ENCODE results near the gene CD209. TPM values are rescaled to one million over a fixed set of nuclear protein-coding genes. Genes with fewer than 3 reads are reported as not detected.

The CD209 gene
- polyA plus RNA-seq, 3 donors: 1.1 to 2.1 (median 1.8) TPM

DNA sequence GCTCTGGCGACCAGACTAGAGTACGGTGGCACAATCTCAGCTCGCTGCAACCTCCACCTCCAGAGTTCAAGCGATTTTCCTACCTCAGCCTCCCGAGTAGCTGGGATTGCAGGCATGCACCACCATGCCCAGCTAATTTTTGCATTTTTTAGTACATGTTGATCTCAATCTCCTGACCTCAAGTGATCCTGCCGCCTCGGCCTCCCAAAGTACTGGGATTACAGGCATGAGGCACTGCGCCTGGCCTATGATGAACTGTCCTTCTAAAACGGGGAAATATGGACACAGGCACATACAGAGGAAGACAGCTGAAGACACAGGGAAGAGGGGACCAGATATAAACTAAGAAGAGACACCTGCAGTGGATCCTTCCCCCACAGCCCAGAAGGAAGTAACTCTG lies 28.4 kb upstream of the CD209 start:
- H4K20me1 ChIP-seq (ENCODE audit: insufficient read depth, low read length): no peaks in the 10 kb centered on the region
- no peaks in the 10 kb centered on the region for H3K27me3 ChIP-seq (ENCODE audit: control insufficient read depth in 2 of 2, insufficient read depth in 2 of 2, low read length in 2 of 2)
- Mint-ChIP-seq H3K27me3 (ENCODE audit: low read depth in 3 of 3) (peaks cover 0 to 6% (median 5%) of the 10 kb centered on the region in 3 donors), H3K4me1 (peaks cover 49% of the 10 kb centered on the region), H3K4me3 (no peak overlapping the region), H3K9me3 (peaks cover 0 to 2% (median 0%) of the 10 kb centered on the region in 7 donors), H3K36me3 (no peaks in the 10 kb centered on the region), H3K27ac (peak overlapping the region in 1 of 7 donors; percentile 6)
- peaks cover 41 to 50% of the 10 kb centered on the region in 2 donors for H3K4me1 ChIP-seq (ENCODE audit: control insufficient read depth in 1 of 2, insufficient read depth in 2 of 2, low read length in 2 of 2)
- no peaks in the 10 kb centered on the region for H3K79me2 ChIP-seq (ENCODE audit: insufficient read depth, low read length)
- TF ChIP-seq, protein P1, sequence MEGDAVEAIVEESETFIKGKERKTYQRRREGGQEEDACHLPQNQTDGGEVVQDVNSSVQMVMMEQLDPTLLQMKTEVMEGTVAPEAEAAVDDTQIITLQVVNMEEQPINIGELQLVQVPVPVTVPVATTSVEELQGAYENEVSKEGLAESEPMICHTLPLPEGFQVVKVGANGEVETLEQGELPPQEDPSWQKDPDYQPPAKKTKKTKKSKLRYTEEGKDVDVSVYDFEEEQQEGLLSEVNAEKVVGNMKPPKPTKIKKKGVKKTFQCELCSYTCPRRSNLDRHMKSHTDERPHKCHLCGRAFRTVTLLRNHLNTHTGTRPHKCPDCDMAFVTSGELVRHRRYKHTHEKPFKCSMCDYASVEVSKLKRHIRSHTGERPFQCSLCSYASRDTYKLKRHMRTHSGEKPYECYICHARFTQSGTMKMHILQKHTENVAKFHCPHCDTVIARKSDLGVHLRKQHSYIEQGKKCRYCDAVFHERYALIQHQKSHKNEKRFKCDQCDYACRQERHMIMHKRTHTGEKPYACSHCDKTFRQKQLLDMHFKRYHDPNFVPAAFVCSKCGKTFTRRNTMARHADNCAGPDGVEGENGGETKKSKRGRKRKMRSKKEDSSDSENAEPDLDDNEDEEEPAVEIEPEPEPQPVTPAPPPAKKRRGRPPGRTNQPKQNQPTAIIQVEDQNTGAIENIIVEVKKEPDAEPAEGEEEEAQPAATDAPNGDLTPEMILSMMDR (IDR thresholded peaks at IDR 0.05): no peak
- intact Hi-C loops (cut with micrococcal nuclease): no loop called here
- no peak overlapping the region for H3K9ac ChIP-seq (ENCODE audit: insufficient read depth, low read length, poor library complexity, severe bottlenecking)
- no peak overlapping the region for H3K4me3 ChIP-seq (replicated peaks in 1 of 3; ENCODE audit: low read depth in 2 of 3, low read length in 3 of 3)
- 94% methylated on average over 6 of the region's 9 CpGs for WGBS (ENCODE audit: insufficient coverage)
- no peak overlapping the region for H2AFZ ChIP-seq (ENCODE audit: insufficient read depth, low read depth, low read length, poor library complexity, severe bottlenecking)
- no peaks in the 10 kb centered on the region for H3K36me3 ChIP-seq (replicated peaks in 1 of 2; ENCODE audit: control insufficient read depth in 1 of 2, insufficient read depth in 2 of 2, low read length in 2 of 2)
- H3K9me3 ChIP-seq (replicated peaks in 1 of 2; ENCODE audit: control insufficient read depth in 1 of 2, insufficient read depth in 1 of 2, low read length in 2 of 2): no peaks in the 10 kb centered on the region
- DNase-seq: no peak
- no peak overlapping the region for H3K27ac ChIP-seq (ENCODE audit: low read depth in 1 of 2, low read length in 2 of 2)
- no peak overlapping the region for H3K4me2 ChIP-seq (replicated peaks; ENCODE audit: extremely low read depth, low read length, poor library complexity, severe bottlenecking)

DNA sequence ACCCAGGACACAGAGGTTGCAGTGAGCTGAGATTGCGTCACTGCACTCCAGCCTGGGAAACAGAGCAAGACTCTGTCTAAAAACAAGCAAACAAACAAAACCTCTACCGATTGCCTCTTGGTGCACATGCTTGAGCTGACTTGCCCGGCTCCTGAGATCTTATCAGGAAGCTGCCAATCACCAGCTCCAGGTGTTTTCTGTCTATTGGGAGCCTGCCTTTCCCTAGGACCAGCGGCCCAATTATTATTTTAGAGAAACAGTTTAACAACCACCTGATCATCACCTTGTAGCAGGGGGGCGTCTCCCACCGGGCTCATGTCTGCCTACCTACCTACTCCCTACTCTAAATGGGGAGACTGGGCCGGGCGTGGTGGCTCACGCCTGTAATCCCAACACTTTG lies 26.5 kb upstream of the CD209 start:
- H3K9ac ChIP-seq (ENCODE audit: insufficient read depth, low read length, poor library complexity, severe bottlenecking): no peak overlapping the region
- no peaks in the 10 kb centered on the region for H3K27me3 ChIP-seq (ENCODE audit: control insufficient read depth in 2 of 2, insufficient read depth in 2 of 2, low read length in 2 of 2)
- Mint-ChIP-seq H3K27me3 (ENCODE audit: low read depth in 3 of 3) (peaks cover 0 to 8% (median 5%) of the 10 kb centered on the region in 3 donors), H3K4me1 (peaks cover 46% of the 10 kb centered on the region), H3K36me3 (no peaks in the 10 kb centered on the region), H3K9me3 (peaks cover 0 to 1% (median 0%) of the 10 kb centered on the region in 7 donors), H3K27ac (peak overlapping the region in 1 of 7 donors; percentile 37), H3K4me3 (no peak overlapping the region)
- no peak overlapping the region for H3K4me3 ChIP-seq (replicated peaks in 1 of 3; ENCODE audit: low read depth in 2 of 3, low read length in 3 of 3)
- H3K27ac ChIP-seq (ENCODE audit: low read depth in 1 of 2, low read length in 2 of 2): no peak overlapping the region
- no peaks in the 10 kb centered on the region for H4K20me1 ChIP-seq (ENCODE audit: insufficient read depth, low read length)
- no peaks in the 10 kb centered on the region for H3K9me3 ChIP-seq (replicated peaks in 1 of 2; ENCODE audit: control insufficient read depth in 1 of 2, insufficient read depth in 1 of 2, low read length in 2 of 2)
- no peaks in the 10 kb centered on the region for H3K36me3 ChIP-seq (replicated peaks in 1 of 2; ENCODE audit: control insufficient read depth in 1 of 2, insufficient read depth in 2 of 2, low read length in 2 of 2)
- TF ChIP-seq, protein P1 (IDR thresholded peaks at IDR 0.05): no peak
- no peak overlapping the region for H3K4me2 ChIP-seq (replicated peaks; ENCODE audit: extremely low read depth, low read length, poor library complexity, severe bottlenecking)
- intact Hi-C loops (cut with micrococcal nuclease): no loop called here
- DNase-seq: no peak
- no peaks in the 10 kb centered on the region for H3K79me2 ChIP-seq (ENCODE audit: insufficient read depth, low read length)
- no peak overlapping the region for H2AFZ ChIP-seq (ENCODE audit: insufficient read depth, low read depth, low read length, poor library complexity, severe bottlenecking)
- peaks cover 41 to 50% of the 10 kb centered on the region in 2 donors for H3K4me1 ChIP-seq (ENCODE audit: control insufficient read depth in 1 of 2, insufficient read depth in 2 of 2, low read length in 2 of 2)
- 86% methylated on average over 3 of the region's 9 CpGs for WGBS (ENCODE audit: insufficient coverage)

All from CD14-positive monocyte (primary cell).